Osteoblast (primary cell): ENCODE results near the gene TAGLN2. TPM values are rescaled to one million over a fixed set of nuclear protein-coding genes. Genes with fewer than 3 reads are reported as not detected.

Experiments used
- DNase-seq: peaks from one replicate; pipeline ENCODE4 v3.0.0; 2011; ENCODE audit warnings: low spot score, mixed read lengths; ENCODE audit not compliant: insufficient read length; ENCODE audit errors: missing footprints
- H2AFZ ChIP-seq: 2 replicates; pipeline ENCODE4 v1.6.0; 2011; ENCODE audit warnings: mild to moderate bottlenecking, low read length
- H3K27ac ChIP-seq: 2 replicates; pipeline ENCODE4 v1.5.1; 2011; ENCODE audit warnings: mild to moderate bottlenecking, low read depth, low read length, moderate library complexity
- H3K27me3 ChIP-seq: 2 replicates; pipeline ENCODE4 v1.6.0; 2012; ENCODE audit warnings: mild to moderate bottlenecking, control low read depth, inconsistent platforms, low read length, moderate library complexity; ENCODE audit not compliant: insufficient read depth
- H3K36me3 ChIP-seq: 2 replicates; pipeline ENCODE4 v1.5.1; 2011; ENCODE audit warnings: mild to moderate bottlenecking, low read length, control low read depth, moderate library complexity; ENCODE audit not compliant: insufficient read depth
- H3K4me1 ChIP-seq: 2 replicates; pipeline ENCODE4 v1.5.1; 2011; ENCODE audit warnings: mild to moderate bottlenecking, low read length, control low read depth, moderate library complexity; ENCODE audit not compliant: insufficient read depth
- H3K4me2 ChIP-seq: 2 replicates; pipeline ENCODE4 v1.6.0; 2011; ENCODE audit warnings: mild to moderate bottlenecking, low read length; ENCODE audit not compliant: insufficient read depth
- H3K4me3 ChIP-seq: fragments of 200-600 bp; sonication (generic); 3 replicates; pipeline ENCODE4 v1.5.1; 2012; ENCODE audit warnings: mild to moderate bottlenecking, low read length, inconsistent platforms; ENCODE audit not compliant: insufficient read depth
- H3K79me2 ChIP-seq: 2 replicates; pipeline ENCODE4 v1.6.0; 2012; ENCODE audit warnings: mild to moderate bottlenecking, low read length, control low read depth, inconsistent platforms; ENCODE audit not compliant: insufficient read depth
- H3K9me3 ChIP-seq: 2 replicates; pipeline ENCODE4 v1.5.1; 2011; ENCODE audit warnings: low read depth, low read length, control low read depth
- H4K20me1 ChIP-seq: 2 replicates; pipeline ENCODE4 v1.6.0; 2012; ENCODE audit warnings: mild to moderate bottlenecking, low read length, control low read depth; ENCODE audit not compliant: insufficient read depth
- total RNA-seq: library from RNA; depleted of rRNA; stranded (reverse); fragments of >200 nt; gene quantifications from 2 replicates; pipeline ENCODE4 v1.2.3, GENCODE V29; 2012
- TF ChIP-seq, protein P1 (sequence below): IDR thresholded peaks from 2 replicates; pipeline ENCODE4 v1.5.1; 2011; ENCODE audit warnings: mild to moderate bottlenecking, low read depth, low read length, moderate library complexity; ENCODE audit errors: extremely low read depth

The TAGLN2 gene
- total RNA-seq, 1 donor, result 159 TPM

DNA sequence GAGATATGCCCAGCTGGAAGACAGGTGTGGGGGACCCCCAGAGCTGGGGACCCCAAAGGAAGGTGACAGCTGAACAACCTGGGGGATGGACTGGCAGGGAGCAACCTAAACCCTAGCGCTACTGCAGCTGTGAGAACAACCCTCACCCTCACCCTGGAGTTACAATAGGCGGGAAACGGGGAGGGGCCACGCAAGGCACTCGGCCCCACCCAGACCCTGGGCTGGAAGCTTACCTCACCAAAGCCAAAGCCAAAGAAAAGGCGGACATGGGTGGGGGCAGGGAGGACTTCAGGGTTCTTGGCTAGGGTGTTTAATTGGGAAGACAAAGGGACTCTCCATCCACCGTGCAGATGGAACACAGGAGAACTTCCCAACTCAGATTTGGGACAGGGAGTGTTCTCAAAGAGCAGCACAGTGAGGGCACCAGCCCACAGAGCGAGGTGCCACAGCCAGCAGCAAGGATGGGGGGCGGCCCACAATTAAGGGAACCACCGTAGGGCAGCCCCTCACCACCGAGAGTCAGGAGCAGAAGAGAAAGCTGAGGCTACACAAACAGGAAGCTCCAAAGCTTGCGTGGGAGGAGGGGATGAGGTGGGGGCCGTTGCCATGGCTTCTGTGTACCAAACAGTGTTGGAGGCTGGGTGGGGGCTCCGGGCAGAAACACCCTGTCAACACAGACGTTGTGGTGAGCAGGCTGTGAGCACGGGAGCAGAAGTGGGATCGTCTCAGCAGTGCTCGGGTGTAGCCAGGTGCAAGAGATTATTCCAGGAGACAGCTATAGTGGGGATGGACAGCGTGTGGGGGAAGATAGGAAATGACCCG, 1.9 kb downstream of the TAGLN2 start:
- TF ChIP-seq, protein P1, sequence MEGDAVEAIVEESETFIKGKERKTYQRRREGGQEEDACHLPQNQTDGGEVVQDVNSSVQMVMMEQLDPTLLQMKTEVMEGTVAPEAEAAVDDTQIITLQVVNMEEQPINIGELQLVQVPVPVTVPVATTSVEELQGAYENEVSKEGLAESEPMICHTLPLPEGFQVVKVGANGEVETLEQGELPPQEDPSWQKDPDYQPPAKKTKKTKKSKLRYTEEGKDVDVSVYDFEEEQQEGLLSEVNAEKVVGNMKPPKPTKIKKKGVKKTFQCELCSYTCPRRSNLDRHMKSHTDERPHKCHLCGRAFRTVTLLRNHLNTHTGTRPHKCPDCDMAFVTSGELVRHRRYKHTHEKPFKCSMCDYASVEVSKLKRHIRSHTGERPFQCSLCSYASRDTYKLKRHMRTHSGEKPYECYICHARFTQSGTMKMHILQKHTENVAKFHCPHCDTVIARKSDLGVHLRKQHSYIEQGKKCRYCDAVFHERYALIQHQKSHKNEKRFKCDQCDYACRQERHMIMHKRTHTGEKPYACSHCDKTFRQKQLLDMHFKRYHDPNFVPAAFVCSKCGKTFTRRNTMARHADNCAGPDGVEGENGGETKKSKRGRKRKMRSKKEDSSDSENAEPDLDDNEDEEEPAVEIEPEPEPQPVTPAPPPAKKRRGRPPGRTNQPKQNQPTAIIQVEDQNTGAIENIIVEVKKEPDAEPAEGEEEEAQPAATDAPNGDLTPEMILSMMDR, result no peak
- no peaks in the 10 kb centered on the region for H3K9me3 ChIP-seq
- H2AFZ ChIP-seq, result no peak overlapping the region
- peak overlapping the region; percentile 99 for H3K27ac ChIP-seq
- DNase-seq, result peak; percentile 94
- peaks cover 42% of the 10 kb centered on the region for H3K4me1 ChIP-seq
- H3K79me2 ChIP-seq, result peaks cover 63% of the 10 kb centered on the region
- H3K4me3 ChIP-seq, result peak overlapping the region; percentile 99
- peaks cover 18% of the 10 kb centered on the region for H3K36me3 ChIP-seq
- peak overlapping the region; percentile 95 for H3K4me2 ChIP-seq
- H3K27me3 ChIP-seq, result no peaks in the 10 kb centered on the region
- peaks cover 39% of the 10 kb centered on the region for H4K20me1 ChIP-seq

DNA sequence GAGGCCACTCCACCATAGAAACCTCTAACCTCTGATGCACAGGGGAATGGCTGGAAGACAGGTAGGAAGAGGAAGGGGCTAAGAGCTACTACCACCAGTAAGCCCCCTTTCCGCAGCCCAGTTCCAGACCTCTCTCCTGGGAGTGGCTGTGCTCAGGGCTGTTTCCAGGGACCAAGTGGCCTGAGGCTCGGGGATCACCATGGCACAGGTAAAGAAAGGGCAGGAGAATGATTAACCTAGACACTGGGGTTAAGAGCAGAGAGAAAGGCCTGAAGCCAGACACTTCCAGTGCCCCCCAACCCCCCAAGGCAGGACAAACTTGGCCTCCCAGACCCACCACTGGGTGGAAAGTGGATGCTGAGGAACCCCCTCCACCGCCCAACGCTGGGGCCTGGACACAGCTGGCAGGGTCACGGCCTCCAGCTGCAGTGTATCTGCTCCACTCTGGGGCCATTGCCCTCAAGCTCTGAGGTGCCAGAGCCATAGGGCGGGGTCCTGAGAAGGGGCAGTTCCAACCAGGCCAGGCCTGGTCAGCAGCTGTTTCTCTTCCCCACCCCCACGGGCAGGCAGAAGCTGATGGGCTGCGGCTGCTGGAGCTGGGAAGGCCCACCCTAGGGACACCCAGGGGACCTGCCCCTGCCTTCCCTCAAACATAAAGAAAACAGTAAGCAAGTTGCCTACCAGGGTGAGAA, 2.6 kb downstream of the TAGLN2 start:
- H4K20me1 ChIP-seq, result peaks cover 39% of the 10 kb centered on the region
- H3K4me2 ChIP-seq, result peak overlapping the region; percentile 95
- peak overlapping the region; percentile 99 for H3K27ac ChIP-seq
- peaks cover 63% of the 10 kb centered on the region for H3K79me2 ChIP-seq
- peaks cover 23% of the 10 kb centered on the region for H3K36me3 ChIP-seq
- no peak overlapping the region for H2AFZ ChIP-seq
- peaks cover 46% of the 10 kb centered on the region for H3K4me1 ChIP-seq
- peak; percentile 90 for DNase-seq
- no peaks in the 10 kb centered on the region for H3K27me3 ChIP-seq
- H3K9me3 ChIP-seq, result no peaks in the 10 kb centered on the region
- peak overlapping the region; percentile 99 for H3K4me3 ChIP-seq
- TF ChIP-seq, protein P1, result no peak

DNA sequence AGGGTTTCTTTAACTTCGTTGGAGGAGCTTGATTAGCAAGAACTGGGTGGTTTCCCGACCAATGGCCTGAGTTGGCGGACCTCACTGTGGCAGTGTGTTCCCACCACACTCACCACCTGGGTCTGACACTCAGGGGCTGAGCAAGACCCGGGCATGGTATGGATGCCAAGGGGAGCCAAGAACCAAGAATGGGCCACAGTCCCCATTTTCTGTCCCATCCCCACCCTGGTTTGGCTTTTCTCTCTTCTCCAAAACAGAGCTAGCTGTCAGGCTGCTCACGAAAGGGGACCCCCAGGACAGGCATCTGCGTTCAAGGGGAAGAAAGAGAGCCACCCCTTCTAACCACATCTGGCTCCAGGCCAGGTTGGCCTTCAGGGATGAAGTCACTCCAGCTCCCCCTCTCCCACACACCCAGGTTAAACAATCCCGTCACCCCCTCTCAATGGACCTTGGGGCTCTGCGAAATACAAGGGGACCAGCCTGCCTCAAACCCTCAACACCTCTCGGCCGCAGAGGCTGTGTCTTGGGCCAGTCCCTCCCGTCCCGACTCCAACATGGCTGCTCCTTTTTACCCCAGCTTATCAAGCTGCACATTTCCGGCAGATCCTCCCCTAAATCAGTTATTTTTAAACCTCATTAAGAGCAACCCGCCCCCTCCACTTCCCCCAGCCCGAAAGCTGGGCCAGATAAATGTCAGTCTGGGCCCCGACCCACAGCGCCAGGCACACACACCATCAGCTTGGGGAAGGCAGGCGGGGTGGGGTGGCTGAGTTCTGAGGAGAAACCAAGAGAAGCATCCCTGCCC, 3.4 kb downstream of the TAGLN2 start:
- peak; percentile 58 for DNase-seq
- Histone ChIP-seq H2AFZ (no peak overlapping the region), H3K27me3 (no peaks in the 10 kb centered on the region), H3K36me3 (peaks cover 27% of the 10 kb centered on the region), H3K4me3 (peak overlapping the region; percentile 99), H3K4me2 (peak overlapping the region; percentile 95), H3K4me1 (peaks cover 52% of the 10 kb centered on the region), H3K79me2 (peaks cover 63% of the 10 kb centered on the region), H3K27ac (peak overlapping the region; percentile 99), H4K20me1 (peaks cover 43% of the 10 kb centered on the region), H3K9me3 (no peaks in the 10 kb centered on the region)
- TF ChIP-seq, protein P1, result no peak
